Left lung (tissue), 10 donors: ENCODE data around the gene AGAP1. TPM values are rescaled to one million over a fixed set of nuclear protein-coding genes. Genes with fewer than 3 reads are reported as not detected.

Experiments
- ATAC-seq: fragments of 200-7000 bp; cut with Tn5 transposase; one replicate; pipeline ENCODE4 v1.9.1; 2020; ENCODE audit warnings: moderate library complexity
- DNase-seq, 4 donors: peaks; one replicate each; pipeline ENCODE4 v3.0.0-alpha.2; 2013 to 2020
- H3K27ac ChIP-seq, 2 donors: fragments of 200-600 bp; sonication (generic) in 1 of 2; one replicate each; pipeline versions ENCODE4 v1.5.0 to v1.8.0; 2020 to 2021
- H3K27me3 ChIP-seq, 2 donors: fragments of 200-600 bp; sonication (generic) in 1 of 2; one replicate each; pipeline versions ENCODE4 v1.5.0 to v1.8.0; 2020 to 2021
- H3K36me3 ChIP-seq, 2 donors: fragments of 200-600 bp; sonication (generic) in 1 of 2; one replicate each; pipeline versions ENCODE4 v1.5.0 to v1.8.0; 2020 to 2021
- H3K4me1 ChIP-seq, 2 donors: fragments of 200-600 bp; one replicate each; pipeline ENCODE4 v1.8.0; 2021
- H3K4me3 ChIP-seq, 2 donors: fragments of 200-600 bp; sonication (generic) in 1 of 2; one replicate each; pipeline versions ENCODE4 v1.5.0 to v1.8.0; 2020 to 2021; ENCODE audit warnings: mild to moderate bottlenecking in 1 of 2
- H3K9me3 ChIP-seq, 2 donors: fragments of 200-600 bp; sonication (generic) in 1 of 2; one replicate each; pipeline versions ENCODE4 v1.5.0 to v1.8.0; 2020 to 2021
- intact Hi-C, 2 donors: fragments of 100-400 bp; cut with DNase I; formaldehyde crosslinking; loops; one replicate each; pipeline versions ENCODE4 v1.11.2 to v1.14.2; 2022
- polyA plus RNA-seq, 6 donors: library from polyadenylated mRNA; unstranded; fragments of 120-200 nt; gene quantifications; one replicate each; pipeline ENCODE4 v1.2.1, GENCODE V29; 2013; ENCODE audit not compliant: insufficient read length in 6 of 6
- total RNA-seq, 2 donors: library from RNA; stranded (reverse); fragmentation: NEBNext Ultra II Directional; extraction: Animal tissue kit (Norgen Biotek cat#: 25700); gene quantifications; one replicate each; pipeline ENCODE4 v1.2.1, GENCODE V29; 2021
- TF ChIP-seq, protein P1 (sequence below), 2 donors: fragments of 200-600 bp; sonication (generic) in 1 of 2; IDR thresholded peaks; one replicate each; pipeline versions ENCODE4 v1.5.0 to v1.8.0; 2021; ENCODE audit warnings: antibody characterized with exemption in 2 of 2
- donor health status: DM: no; HTN: yes; CAD: no.
- donor health status: DM: no; HTN: no; CAD: no.

The AGAP1 gene
- total and polyA plus RNA-seq, 8 donors = 13.1 to 25.4 (median 22.4) TPM

DNA sequence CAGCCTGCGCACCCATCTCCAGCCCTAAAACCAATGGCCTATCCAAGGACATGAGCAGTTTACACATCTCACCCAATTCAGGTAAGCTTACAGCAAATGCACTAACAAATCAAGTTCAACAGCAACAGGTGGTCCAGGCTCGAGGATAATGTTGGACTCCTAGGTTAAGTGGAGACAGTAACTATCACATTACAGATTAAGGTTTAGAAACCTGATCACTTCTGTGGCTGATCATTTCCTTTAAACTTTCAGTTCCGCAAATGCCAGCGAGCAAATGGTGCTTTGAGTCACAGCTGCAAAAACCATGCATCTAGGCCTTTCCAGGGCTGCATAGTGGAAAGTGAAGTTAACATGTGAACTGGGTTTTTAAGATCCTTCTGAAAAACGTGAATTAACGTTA, 415.0 kb downstream of the AGAP1 start:
- peaks cover 0 to 4% of the 10 kb centered on the region in 2 donors for H3K36me3 ChIP-seq
- TF ChIP-seq, protein P1, sequence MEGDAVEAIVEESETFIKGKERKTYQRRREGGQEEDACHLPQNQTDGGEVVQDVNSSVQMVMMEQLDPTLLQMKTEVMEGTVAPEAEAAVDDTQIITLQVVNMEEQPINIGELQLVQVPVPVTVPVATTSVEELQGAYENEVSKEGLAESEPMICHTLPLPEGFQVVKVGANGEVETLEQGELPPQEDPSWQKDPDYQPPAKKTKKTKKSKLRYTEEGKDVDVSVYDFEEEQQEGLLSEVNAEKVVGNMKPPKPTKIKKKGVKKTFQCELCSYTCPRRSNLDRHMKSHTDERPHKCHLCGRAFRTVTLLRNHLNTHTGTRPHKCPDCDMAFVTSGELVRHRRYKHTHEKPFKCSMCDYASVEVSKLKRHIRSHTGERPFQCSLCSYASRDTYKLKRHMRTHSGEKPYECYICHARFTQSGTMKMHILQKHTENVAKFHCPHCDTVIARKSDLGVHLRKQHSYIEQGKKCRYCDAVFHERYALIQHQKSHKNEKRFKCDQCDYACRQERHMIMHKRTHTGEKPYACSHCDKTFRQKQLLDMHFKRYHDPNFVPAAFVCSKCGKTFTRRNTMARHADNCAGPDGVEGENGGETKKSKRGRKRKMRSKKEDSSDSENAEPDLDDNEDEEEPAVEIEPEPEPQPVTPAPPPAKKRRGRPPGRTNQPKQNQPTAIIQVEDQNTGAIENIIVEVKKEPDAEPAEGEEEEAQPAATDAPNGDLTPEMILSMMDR (IDR thresholded peaks at IDR 0.05) = no peak
- no peaks in the 10 kb centered on the region for H3K9me3 ChIP-seq
- DNase-seq = peak in 1 of 4 donors; percentile 1
- no peak for ATAC-seq
- H3K27me3 ChIP-seq = no peaks in the 10 kb centered on the region
- no peak overlapping the region for H3K4me3 ChIP-seq
- intact Hi-C loops = no loop called here
- no peak overlapping the region for H3K27ac ChIP-seq
- H3K4me1 ChIP-seq = no peaks in the 10 kb centered on the region

DNA sequence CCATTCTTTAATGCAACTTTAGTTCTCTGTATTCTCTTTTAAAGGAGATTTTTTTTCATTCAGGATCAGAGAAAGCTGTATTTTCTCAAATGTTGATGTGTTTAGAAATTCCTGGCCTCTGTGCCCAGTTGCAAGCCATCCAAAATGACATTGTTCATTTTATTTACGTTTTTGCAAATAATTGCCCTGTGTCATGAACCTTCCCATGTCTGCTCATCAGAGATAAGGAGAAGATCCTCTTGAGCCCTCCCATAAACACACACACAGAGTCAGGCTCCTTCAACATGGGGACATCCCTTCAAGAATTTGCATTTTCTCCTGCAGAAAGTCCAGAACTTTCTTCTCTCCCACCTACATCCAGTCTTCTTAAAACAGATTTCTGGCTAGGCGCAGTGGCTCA, 415.5 kb downstream of the AGAP1 start:
- Histone ChIP-seq H3K27me3 (no peaks in the 10 kb centered on the region), H3K27ac (no peak overlapping the region), H3K4me3 (no peak overlapping the region), H3K4me1 (no peaks in the 10 kb centered on the region), H3K9me3 (no peaks in the 10 kb centered on the region), H3K36me3 (peaks cover 0 to 6% of the 10 kb centered on the region in 2 donors)
- ATAC-seq = no peak
- intact Hi-C loops = no loop called here
- peak in 1 of 4 donors; percentile 6 for DNase-seq
- TF ChIP-seq, protein P1 (IDR thresholded peaks at IDR 0.05) = no peak

DNA sequence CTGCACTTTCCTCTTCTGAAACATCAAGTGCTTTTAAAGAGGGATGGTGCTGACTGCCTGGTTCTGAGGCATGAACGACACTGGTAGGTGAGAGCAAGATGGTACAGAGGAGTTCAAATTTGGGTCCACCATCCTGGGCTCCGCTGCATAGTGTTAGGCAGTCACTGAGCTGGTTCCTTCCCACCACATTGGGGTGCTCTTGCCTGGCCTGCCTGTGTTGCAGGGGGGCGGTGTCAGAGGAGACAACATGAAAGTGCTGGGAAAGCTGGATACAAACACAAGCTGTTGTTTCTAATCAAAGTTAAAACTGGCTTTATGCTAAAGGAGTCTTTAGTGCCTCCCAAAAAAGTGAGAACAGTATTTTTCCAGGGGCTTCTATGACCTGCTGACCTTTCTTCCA, 416.2 kb downstream of the AGAP1 start:
- intact Hi-C loops = no loop called here
- Histone ChIP-seq H3K4me1 (no peaks in the 10 kb centered on the region), H3K4me3 (no peak overlapping the region), H3K9me3 (no peaks in the 10 kb centered on the region), H3K27ac (no peak overlapping the region), H3K36me3 (peaks cover 0 to 13% of the 10 kb centered on the region in 2 donors), H3K27me3 (no peaks in the 10 kb centered on the region)
- ATAC-seq = no peak
- TF ChIP-seq, protein P1 (IDR thresholded peaks at IDR 0.05) = no peak
- peak in 1 of 4 donors; percentile 19 for DNase-seq

DNA sequence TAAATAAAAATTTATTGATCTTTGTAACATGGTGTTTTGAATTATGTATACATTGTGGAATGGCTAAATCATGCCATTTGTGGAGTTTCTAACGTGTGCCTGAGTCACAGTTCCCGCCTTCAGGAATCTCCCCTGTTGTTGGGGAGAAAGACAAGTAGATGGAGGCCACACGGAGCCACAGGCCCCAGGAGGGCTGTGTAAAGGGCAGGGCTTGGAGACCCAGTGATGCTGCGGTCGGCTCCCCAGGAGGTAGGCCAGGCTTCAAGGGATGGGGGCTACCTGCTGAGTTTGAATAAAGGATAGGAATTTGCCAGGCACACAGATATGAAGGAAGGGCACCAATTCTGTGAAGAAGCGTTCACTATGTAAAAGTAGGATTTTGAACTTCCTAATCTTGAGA, 417.3 kb downstream of the AGAP1 start:
- no peaks in the 10 kb centered on the region for H3K9me3 ChIP-seq
- no peaks in the 10 kb centered on the region for H3K27me3 ChIP-seq
- TF ChIP-seq, protein P1 (IDR thresholded peaks at IDR 0.05) = no peak
- H3K4me1 ChIP-seq = no peaks in the 10 kb centered on the region
- ATAC-seq (no peak), DNase-seq (peak in 1 of 4 donors; percentile 47)
- H3K27ac ChIP-seq = no peak overlapping the region
- H3K4me3 ChIP-seq = no peak overlapping the region
- H3K36me3 ChIP-seq = peaks cover 0 to 19% of the 10 kb centered on the region in 2 donors
- intact Hi-C loops = no loop called here

DNA sequence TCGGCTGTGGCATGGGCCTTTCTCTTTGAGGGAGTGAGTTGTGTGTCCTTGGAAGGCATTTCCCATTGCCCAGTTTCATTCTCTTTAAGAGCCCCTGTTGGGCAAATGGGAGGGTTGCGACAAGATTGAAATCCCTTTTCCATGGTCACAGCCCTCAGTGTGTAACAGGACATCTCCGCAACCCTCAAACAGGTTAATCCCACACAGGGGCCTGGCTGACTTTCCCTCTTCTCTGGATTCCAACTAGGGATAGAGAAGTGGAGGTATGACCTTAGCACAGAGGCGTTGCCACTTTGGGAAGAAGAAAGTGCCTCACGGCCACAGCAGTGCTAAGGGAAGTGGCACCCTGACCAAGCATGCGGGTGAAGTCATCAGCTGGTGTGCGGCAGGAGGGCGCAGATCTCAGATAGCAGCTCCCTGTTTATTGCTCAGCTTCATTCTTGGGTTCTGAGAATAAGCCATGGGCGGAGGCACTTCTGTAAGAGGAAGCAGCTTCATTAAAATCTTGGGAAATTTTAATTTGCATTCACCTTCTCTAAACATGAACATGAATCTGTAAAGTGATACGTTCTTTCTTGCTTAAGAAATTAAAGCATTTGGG, 417.9 kb downstream of the AGAP1 start:
- Histone ChIP-seq H3K9me3 (no peaks in the 10 kb centered on the region), H3K36me3 (peaks cover 0 to 19% of the 10 kb centered on the region in 2 donors), H3K4me3 (no peak overlapping the region), H3K27ac (no peak overlapping the region), H3K27me3 (no peaks in the 10 kb centered on the region), H3K4me1 (no peaks in the 10 kb centered on the region)
- ATAC-seq = no peak
- no peak for DNase-seq
- TF ChIP-seq, protein P1 (IDR thresholded peaks at IDR 0.05) = no peak
- intact Hi-C loops = no loop called here
